Upper lobe of left lung (tissue), 4 donors: Measurements from ENCODE around the gene KCNG2.

Experiments used
- POLR2A ChIP-seq, 4 donors: fragments of 450-650 bp; IDR thresholded peaks; one replicate each; pipeline ENCODE4 v1.5.1; 2016 to 2017; ENCODE audit warnings: antibody characterized with exemption in 4 of 4, mild to moderate bottlenecking in 2 of 4
- POLR2AphosphoS5 ChIP-seq, 2 donors: sonication (generic); formaldehyde crosslinking; IDR thresholded peaks; one replicate each; pipeline ENCODE4 v1.5.1; 2017; ENCODE audit warnings: antibody characterized with exemption in 2 of 2
- TF ChIP-seq, protein P1 (sequence below), 6 experiments: fragments of 450-650 bp in 4 of 6; fragments of 200-600 bp in 2 of 6; sonication (generic) in 2 of 6; IDR thresholded peaks; one replicate each; pipeline ENCODE4 v1.5.1; 2016 to 2019; ENCODE audit warnings: antibody characterized with exemption in 6 of 6

DNA sequence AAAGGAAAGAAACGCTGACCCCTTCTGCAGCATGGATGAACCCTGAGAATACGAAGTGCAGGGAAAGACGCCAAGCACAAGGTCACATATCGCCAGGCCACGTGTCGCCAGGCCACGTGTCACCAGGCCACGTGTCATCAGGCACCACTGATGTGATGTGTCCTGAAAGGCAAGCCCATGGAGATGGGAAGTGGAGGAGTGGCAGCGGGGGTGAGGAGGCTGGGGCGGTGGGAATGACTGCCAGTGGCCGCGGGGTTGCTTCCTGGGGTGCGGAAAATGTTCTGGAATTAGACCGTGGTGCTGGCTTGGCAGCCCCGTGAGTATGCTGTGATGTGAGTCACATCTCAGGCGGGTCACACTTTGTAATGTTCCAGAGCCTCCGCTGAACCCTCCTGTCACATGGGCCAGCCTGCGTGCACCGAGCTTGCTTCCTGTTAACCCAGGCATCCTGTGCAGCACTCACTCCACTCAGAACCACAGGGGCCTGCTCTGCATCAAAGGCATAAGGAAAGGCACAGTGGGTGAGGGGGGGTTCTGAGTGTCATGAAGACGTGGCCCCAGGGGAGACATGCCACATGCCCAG, 114.8 kb downstream of the KCNG2 start:
- TF ChIP-seq POLR2A (IDR thresholded peaks at IDR 0.05) (no peak), POLR2AphosphoS5 (IDR thresholded peaks at IDR 0.05) (no peak)
- TF ChIP-seq, protein P1, sequence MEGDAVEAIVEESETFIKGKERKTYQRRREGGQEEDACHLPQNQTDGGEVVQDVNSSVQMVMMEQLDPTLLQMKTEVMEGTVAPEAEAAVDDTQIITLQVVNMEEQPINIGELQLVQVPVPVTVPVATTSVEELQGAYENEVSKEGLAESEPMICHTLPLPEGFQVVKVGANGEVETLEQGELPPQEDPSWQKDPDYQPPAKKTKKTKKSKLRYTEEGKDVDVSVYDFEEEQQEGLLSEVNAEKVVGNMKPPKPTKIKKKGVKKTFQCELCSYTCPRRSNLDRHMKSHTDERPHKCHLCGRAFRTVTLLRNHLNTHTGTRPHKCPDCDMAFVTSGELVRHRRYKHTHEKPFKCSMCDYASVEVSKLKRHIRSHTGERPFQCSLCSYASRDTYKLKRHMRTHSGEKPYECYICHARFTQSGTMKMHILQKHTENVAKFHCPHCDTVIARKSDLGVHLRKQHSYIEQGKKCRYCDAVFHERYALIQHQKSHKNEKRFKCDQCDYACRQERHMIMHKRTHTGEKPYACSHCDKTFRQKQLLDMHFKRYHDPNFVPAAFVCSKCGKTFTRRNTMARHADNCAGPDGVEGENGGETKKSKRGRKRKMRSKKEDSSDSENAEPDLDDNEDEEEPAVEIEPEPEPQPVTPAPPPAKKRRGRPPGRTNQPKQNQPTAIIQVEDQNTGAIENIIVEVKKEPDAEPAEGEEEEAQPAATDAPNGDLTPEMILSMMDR (IDR thresholded peaks at IDR 0.05) = no peak
